Stimulated activated CD8-positive, alpha-beta memory T cell treated with anti-CD3 and anti-CD28 coated beads, Interleukin-15, amount 100 ng/mL, for 48 hours (primary cell): Measurements from ENCODE around the gene MAGI2.

Source experiments
- DNase-seq, 2 donors: peaks; one replicate each; pipeline ENCODE4 v3.0.0-alpha.2; 2020; ENCODE audit warnings: low read depth in 2 of 2

Gene MAGI2

GRCh38 chr7:78039790-78040776 is 1413.4 kb downstream of the MAGI2 start:
- peak; percentile 5 to 27 for DNase-seq

GRCh38 chr7:78038465-78039080 is 1414.9 kb downstream of the MAGI2 start:
- DNase-seq = no peak

- DNase-seq = no peak
Measured at GRCh38 chr7:78037603-78038002, 1415.9 kb downstream of the MAGI2 start.

- DNase-seq = no peak
Measured at GRCh38 chr7:78033410-78033809, 1420.1 kb downstream of the MAGI2 start.

GRCh38 chr7:78026492-78026891 is 1427.0 kb downstream of the MAGI2 start:
- DNase-seq = no peak

GRCh38 chr7:78024591-78024990 is 1428.9 kb downstream of the MAGI2 start:
- DNase-seq = no peak

- no peak for DNase-seq
Measured at GRCh38 chr7:78023191-78023590, 1430.3 kb downstream of the MAGI2 start.

- DNase-seq = no peak
Measured at GRCh38 chr7:78022165-78022564, 1431.3 kb downstream of the MAGI2 start.

- no peak for DNase-seq
Measured at GRCh38 chr7:78020874-78021249, 1432.6 kb downstream of the MAGI2 start.

GRCh38 chr7:78020136-78020873 is 1433.2 kb downstream of the MAGI2 start:
- no peak for DNase-seq

- peak; percentile 53 for DNase-seq
Measured at GRCh38 chr7:78019447-78020135, 1433.9 kb downstream of the MAGI2 start.

- DNase-seq = no peak
Measured at GRCh38 chr7:78018641-78019446, 1434.6 kb downstream of the MAGI2 start.

- no peak for DNase-seq
Measured at GRCh38 chr7:78017591-78018100, 1435.8 kb downstream of the MAGI2 start.

- no peak for DNase-seq
Measured at GRCh38 chr7:78015574-78016260, 1437.8 kb downstream of the MAGI2 start.

GRCh38 chr7:78014401-78014800 is 1439.1 kb downstream of the MAGI2 start:
- DNase-seq = no peak

GRCh38 chr7:78013386-78013785 is 1440.1 kb downstream of the MAGI2 start:
- no peak for DNase-seq

GRCh38 chr7:78011642-78012041 is 1441.8 kb downstream of the MAGI2 start:
- no peak for DNase-seq

GRCh38 chr7:78007231-78007630 is 1446.2 kb downstream of the MAGI2 start:
- no peak for DNase-seq

GRCh38 chr7:78006063-78006755 is 1447.3 kb downstream of the MAGI2 start:
- DNase-seq = no peak
